ENCODE results near the gene ZGPAT. TPM values are rescaled to one million over a fixed set of nuclear protein-coding genes. Genes with fewer than 3 reads are reported as not detected.

Gene ZGPAT
- total and polyA plus RNA-seq, 2 of the 13 experiments (the other 11 are each of a cell fraction or from before 2014, with no cell fraction given): 23.0 to 41.9 TPM

- TF ChIP-seq ZNF572 (CRISPR knock-in tag; IDR thresholded peaks at IDR 0.05) (peak; percentile 57; the same call in 1 of the 2 replicates), XBP1 (CRISPR knock-in tag; IDR thresholded peaks at IDR 0.05) (peak; percentile 24; the same call in 1 of the 2 replicates), SNAPC2 (CRISPR knock-in tag; IDR thresholded peaks at IDR 0.05) (peak; percentile 95), MAZ (IDR thresholded peaks at IDR 0.05; ENCODE audit: borderline replicate concordance, low read depth, low read length) (no peak; the same call in none of the 2 replicates), MAZ (CRISPR knock-in tag; IDR thresholded peaks at IDR 0.05; ENCODE audit: low read depth) (peak; percentile 99), MLXIP (CRISPR knock-in tag; IDR thresholded peaks at IDR 0.05; ENCODE audit: borderline replicate concordance) (no peak)
Observed at GRCh38 chr20:63707558-63708300, at the start of gene ZGPAT, which contains the start of gene ARFRP1 (continued).

GRCh38 chr20:63658749-63659187 is 49.1 kb upstream of the ZGPAT start:
- H2AFZ ChIP-seq (ENCODE audit: low read length): no peak overlapping the region
- BruUV-seq (replicated peaks): no TSS peak
- peaks cover 19 to 29% of the 10 kb centered on the region in 2 experiments for H3K36me3 ChIP-seq (replicated peaks in 1 of 2; ENCODE audit: control insufficient read depth in 1 of 2, insufficient read depth in 2 of 2, low read length in 2 of 2)
- in situ Hi-C loops (cut with HindIII; ENCODE audit: extremely low pct_ligation_motif_present, low pct_unique_long_range_greater_than_20kb): no loop called here
- no peaks in the 10 kb centered on the region for H4K20me1 ChIP-seq (ENCODE audit: insufficient read depth, low read length)
- no peaks in the 10 kb centered on the region; a peak in 1 of 5 replicates for H3K27me3 ChIP-seq (ENCODE audit: control insufficient read depth in 1 of 2, insufficient read depth in 2 of 2, low read length in 2 of 2)
- peak overlapping the region; percentile 65 for H3K27ac ChIP-seq (ENCODE audit: extremely low read length, insufficient read depth, low read length)
- no peaks in the 10 kb centered on the region for H3K9me3 ChIP-seq (ENCODE audit: low read length)
- ATAC-seq (peak; percentile 58), FAIRE-seq (no peak), DNase-seq (ENCODE audit: low spot score) (no peak)
- CTCF ChIA-PET (ENCODE audit: low intra/inter-chr PET ratio, low total read pairs): no interaction called here
- WGBS (ENCODE audit: low lambda C conversion rate): 6% methylated on average over 21 of the region's 25 CpGs
- POLR2A ChIA-PET: interaction anchor here (0.6 to 2.8 kb wide), 30 partner anchors 8 to 406 kb away, joined by 3 to 30 read pairs (median 4); partner anchors contain the start of genes ARFRP1, GMEB2, HELZ2 and PRPF6
- H3K4me2 ChIP-seq (ENCODE audit: low read depth, low read length): peak overlapping the region; percentile 93
- peaks cover 37% of the 10 kb centered on the region for H3K4me1 ChIP-seq (ENCODE audit: insufficient read depth, low read length)
- H3K9ac ChIP-seq (ENCODE audit: insufficient read depth, low read depth, low read length): peak overlapping the region; percentile 87
- H3K4me3 ChIP-seq (replicated peaks in 1 of 3; ENCODE audit: insufficient read depth in 1 of 3, low read depth in 2 of 3, low read length in 3 of 3): peak overlapping the region; percentile 78 to 95 (median 94)
- intact Hi-C loops (cut with micrococcal nuclease; ENCODE audit: unreplicated experiment): loop anchor here (1.0 to 10.0 kb wide), 2 partner anchors 30 to 124 kb away; partner anchors contain the start of gene PTK6
- H3K79me2 ChIP-seq (ENCODE audit: insufficient read depth, low read length): peaks cover 17% of the 10 kb centered on the region
- TF ChIP-seq HNRNPL (IDR thresholded peaks at IDR 0.05; ENCODE audit: low read depth, low read length) (0 out of 2 replicates have a peak, but pooled peaks have one; percentile 61), ZNF121 (CRISPR knock-in tag; IDR thresholded peaks at IDR 0.05) (no peak), ZNF660 (CRISPR knock-in tag; IDR thresholded peaks at IDR 0.05; ENCODE audit: borderline replicate concordance, low read depth) (no peak), MAZ (IDR thresholded peaks at IDR 0.05; ENCODE audit: borderline replicate concordance, low read depth, low read length) (no peak), MAZ (CRISPR knock-in tag; IDR thresholded peaks at IDR 0.05; ENCODE audit: low read depth) (no peak; the same call in 1 of the 2 replicates), ZBTB4 (CRISPR knock-in tag; IDR thresholded peaks at IDR 0.05; ENCODE audit: borderline replicate concordance) (peak; percentile 71; the same call in 1 of the 2 replicates), ZNF335 (CRISPR knock-in tag; IDR thresholded peaks at IDR 0.05) (no peak; the same call in 1 of the 2 replicates), MXD1 (CRISPR knock-in tag; IDR thresholded peaks at IDR 0.05) (peak; percentile 35; the same call in 1 of the 2 replicates), PBX2 (CRISPR knock-in tag; IDR thresholded peaks at IDR 0.05) (no peak)
